GM23338 (cell line): ENCODE measurements around the gene FCER2. TPM values are rescaled to one million over a fixed set of nuclear protein-coding genes. Genes with fewer than 3 reads are reported as not detected.

Experiments
- ATAC-seq: fragments of 200-7000 bp; cut with Tn5 transposase; 3 replicates; pipeline ENCODE4 v1.9.1; 2020
- DNase-seq: peaks from one replicate; pipeline ENCODE4 v3.0.0-alpha.2; 2015; ENCODE audit warnings: low spot score
- H2AFZ ChIP-seq: fragments of 200-600 bp; sonication (generic); 2 replicates; pipeline ENCODE4 v1.8.0; 2016; ENCODE audit warnings: antibody characterized with exemption, mild to moderate bottlenecking, moderate library complexity
- H3F3A ChIP-seq: fragments of 200-600 bp; sonication (generic); replicated peaks from 2 replicates; pipeline ENCODE4 v1.8.0; 2017; ENCODE audit warnings: antibody characterized with exemption, mixed run types, low read depth
- H3K27ac ChIP-seq: fragments of 200-600 bp; sonication (generic); 2 replicates; pipeline ENCODE4 v1.6.1; 2016; ENCODE audit warnings: low read depth
- H3K27me3 ChIP-seq: fragments of 200-600 bp; sonication (generic); 2 replicates; pipeline ENCODE4 v1.8.0; 2016; ENCODE audit warnings: mild to moderate bottlenecking, mixed run types, moderate library complexity; ENCODE audit not compliant: insufficient read depth
- H3K36me3 ChIP-seq: fragments of 200-600 bp; sonication (generic); 2 replicates; pipeline ENCODE4 v1.8.0; 2016; ENCODE audit warnings: mild to moderate bottlenecking; ENCODE audit not compliant: insufficient read depth
- H3K4me1 ChIP-seq: fragments of 200-600 bp; sonication (generic); 2 replicates; pipeline ENCODE4 v1.8.0; 2016; ENCODE audit warnings: mild to moderate bottlenecking, moderate library complexity; ENCODE audit not compliant: insufficient read depth
- H3K4me2 ChIP-seq: fragments of 200-600 bp; sonication (generic); 2 replicates; pipeline ENCODE4 v1.7.1; 2017; ENCODE audit warnings: mixed run types
- H3K4me3 ChIP-seq: fragments of 200-600 bp; sonication (generic); 2 replicates; pipeline ENCODE4 v1.6.1; 2016; ENCODE audit warnings: mixed run types
- H3K79me2 ChIP-seq: fragments of 200-600 bp; sonication (generic); replicated peaks from 2 replicates; pipeline ENCODE4 v1.8.0; 2017; ENCODE audit warnings: mild to moderate bottlenecking; ENCODE audit not compliant: insufficient read depth
- H3K9me2 ChIP-seq: fragments of 200-600 bp; sonication (generic); 2 replicates; pipeline ENCODE4 v1.8.0; 2017; ENCODE audit not compliant: insufficient read depth
- H4K20me1 ChIP-seq: fragments of 200-600 bp; sonication (generic); replicated peaks from 2 replicates; pipeline ENCODE4 v1.8.0; 2017; ENCODE audit warnings: mild to moderate bottlenecking; ENCODE audit not compliant: insufficient read depth
- H3K27ac Mint-ChIP-seq: 2 replicates; pipeline ENCODE4 v1.8.0; 2020; ENCODE audit warnings: inconsistent platforms, mild to moderate bottlenecking, moderate library complexity, mixed read lengths
- H3K27me3 Mint-ChIP-seq: 3 replicates; pipeline ENCODE4 v1.8.0; 2022; ENCODE audit warnings: low read depth, mild to moderate bottlenecking, moderate library complexity, mixed read lengths, inconsistent platforms; ENCODE audit not compliant: insufficient read depth, poor library complexity
- H3K36me3 Mint-ChIP-seq: 3 replicates; pipeline ENCODE4 v1.8.0; 2021; ENCODE audit warnings: low read depth, mild to moderate bottlenecking, inconsistent platforms, moderate library complexity, mixed read lengths
- H3K4me1 Mint-ChIP-seq: 3 replicates; pipeline ENCODE4 v1.8.0; 2020; ENCODE audit warnings: mild to moderate bottlenecking, inconsistent platforms, mixed read lengths
- H3K4me3 Mint-ChIP-seq: 3 replicates; pipeline ENCODE4 v1.8.0; 2021; ENCODE audit warnings: moderate library complexity, mild to moderate bottlenecking, inconsistent platforms, mixed read lengths
- H3K9me3 Mint-ChIP-seq: 3 replicates; pipeline ENCODE4 v1.8.0; 2020; ENCODE audit warnings: moderate library complexity, mild to moderate bottlenecking, inconsistent platforms, mixed read lengths
- CTCF ChIP-seq, 2 experiments: fragments of 200-600 bp in 1 of 2; sonication (generic) in 1 of 2; conservative IDR thresholded peaks; 2 replicates each; pipeline versions ENCODE4 v1.5.1 to v1.6.1; 2016 to 2017; ENCODE audit warnings: antibody characterized with exemption in 2 of 2, low read depth in 2 of 2, mild to moderate bottlenecking in 2 of 2, moderate library complexity in 1 of 2
- ETS1 ChIP-seq: IDR thresholded peaks from 2 replicates; pipeline ENCODE4 v1.6.1; 2016; ENCODE audit warnings: antibody characterized with exemption
- EZH2phosphoT487 ChIP-seq: fragments of 200-600 bp; sonication (generic); IDR thresholded peaks from one replicate; pipeline ENCODE4 v1.8.1; 2018; ENCODE audit warnings: antibody characterized with exemption; ENCODE audit not compliant: unreplicated experiment
- JUNB ChIP-seq: IDR thresholded peaks from one replicate; pipeline ENCODE4 v1.6.1; 2016; ENCODE audit warnings: antibody characterized with exemption; ENCODE audit not compliant: unreplicated experiment
- NANOG ChIP-seq: IDR thresholded peaks from 2 replicates; pipeline ENCODE4 v1.6.1; 2016; ENCODE audit warnings: antibody characterized with exemption, borderline replicate concordance
- POLR2AphosphoS5 ChIP-seq: IDR thresholded peaks from 2 replicates; pipeline ENCODE4 v1.6.1; 2016; ENCODE audit warnings: antibody characterized with exemption, low read depth
- REST ChIP-seq: IDR thresholded peaks from one replicate; pipeline ENCODE4 v1.6.1; 2018; ENCODE audit warnings: antibody characterized with exemption; ENCODE audit not compliant: unreplicated experiment
- STAT1 ChIP-seq: IDR thresholded peaks from one replicate; pipeline ENCODE4 v1.6.1; 2016; ENCODE audit warnings: antibody characterized with exemption; ENCODE audit not compliant: unreplicated experiment
- ZNF114 ChIP-seq: fragments of 250-450 bp; sonication (Bioruptor Pico); IDR thresholded peaks from 2 replicates; pipeline ENCODE4 v1.5.0; 2020; ENCODE audit warnings: mild to moderate bottlenecking, moderate library complexity
- ZNF331 ChIP-seq: fragments of 250-450 bp; sonication (Bioruptor Pico); IDR thresholded peaks from 2 replicates; pipeline ENCODE4 v1.5.0; 2020; ENCODE audit warnings: low read depth, mild to moderate bottlenecking, moderate library complexity
- ZNF462 ChIP-seq: fragments of 250-450 bp; sonication (Bioruptor Pico); IDR thresholded peaks from 2 replicates; pipeline ENCODE4 v1.5.0; 2020; ENCODE audit warnings: mild to moderate bottlenecking, moderate library complexity
- polyA plus RNA-seq: library from polyadenylated mRNA; unstranded; fragments of >200 nt; fragmentation: Nextera tagmentation; extraction: Ambion mirVana; gene quantifications from 2 replicates; pipeline ENCODE4 v1.2.1, GENCODE V29; 2016
- total RNA-seq: library from RNA; depleted of rRNA; stranded (reverse); fragments of >200 nt; shearing (Covaris generic); gene quantifications from 2 replicates; pipeline ENCODE4 v1.2.3, GENCODE V29; 2014

Gene FCER2
- total and polyA plus RNA-seq, 2 experiments from 2014 or later: 0.29 TPM; not detected in 1

GRCh38 chr19:7715671-7716070 is 13.7 kb upstream of the FCER2 start (continued):
- TF ChIP-seq ZNF462 (CRISPR knock-in tag) (no peak), EZH2phosphoT487 (no peak), NANOG (no peak), STAT1 (no peak)

GRCh38 chr19:7710616-7711015 is 8.7 kb upstream of the FCER2 start:
- H3F3A ChIP-seq: no peaks in the 10 kb centered on the region
- no peaks in the 10 kb centered on the region for H3K27me3 ChIP-seq
- DNase-seq (no peak), ATAC-seq (no peak)
- H3K4me3 Mint-ChIP-seq: no peak overlapping the region
- no peaks in the 10 kb centered on the region for H3K9me2 ChIP-seq
- H3K36me3 ChIP-seq: no peaks in the 10 kb centered on the region
- no peaks in the 10 kb centered on the region for H3K4me1 ChIP-seq
- H3K4me1 Mint-ChIP-seq: no peaks in the 10 kb centered on the region
- H3K27me3 Mint-ChIP-seq: peaks cover 13% of the 10 kb centered on the region
- TF ChIP-seq ZNF114 (no peak), JUNB (no peak), ZNF331 (CRISPR knock-in tag) (no peak), EZH2phosphoT487 (no peak), CTCF (conservative IDR thresholded peaks at IDR 0.05; ENCODE audit: low read depth in 2 of 2) (no peak), NANOG (no peak), ETS1 (no peak), POLR2AphosphoS5 (no peak), REST (no peak)
- H3K79me2 ChIP-seq: no peaks in the 10 kb centered on the region
- no peak overlapping the region for H3K4me3 ChIP-seq
- no peak overlapping the region for H3K27ac Mint-ChIP-seq
- no peak overlapping the region for H3K4me2 ChIP-seq
- no peak overlapping the region for H3K27ac ChIP-seq
- no peaks in the 10 kb centered on the region for H4K20me1 ChIP-seq
- no peak overlapping the region for H2AFZ ChIP-seq
- H3K36me3 Mint-ChIP-seq: no peaks in the 10 kb centered on the region; the same call in 2 of the 3 replicates
- no peaks in the 10 kb centered on the region for H3K9me3 Mint-ChIP-seq
